Stomach (tissue), 4 donors: ENCODE data around the gene RECQL.
"Not testable (repeated sequence)": the region's sequence is repeated elsewhere in the genome, so short reads cannot be mapped to it uniquely, and the experiment has no call there.

Experiments
- CTCF ChIP-seq, 7 experiments: fragments of 450-650 bp in 4 of 7; fragments of 200-600 bp in 3 of 7; sonication (generic) in 3 of 7; IDR thresholded peaks; one replicate each; pipeline ENCODE4 v1.5.1; 2016 to 2019; ENCODE audit warnings: antibody characterized with exemption in 7 of 7, control low read depth in 2 of 7, mild to moderate bottlenecking in 1 of 7
- POLR2AphosphoS5 ChIP-seq, 3 donors: sonication (generic); formaldehyde crosslinking; IDR thresholded peaks; one replicate each; pipeline ENCODE4 v1.6.1; 2016; ENCODE audit warnings: antibody characterized with exemption in 3 of 3

- TF ChIP-seq CTCF, POLR2AphosphoS5 (IDR thresholded peaks at IDR 0.05): not testable (repeated sequence)
Measured at GRCh38 chr12:21419009-21419699, 82.3 kb downstream of the RECQL start.
